Tongue (tissue), 2 donors: ENCODE data around the gene NRL. TPM values are rescaled to one million over a fixed set of nuclear protein-coding genes. Genes with fewer than 3 reads are reported as not detected.
A peak's percentile ranks its signal among the peaks of the same experiment; 100 is the strongest.

Experiments
- DNase-seq: peaks from one replicate; pipeline ENCODE4 v3.0.0-alpha.2; 2015
- total RNA-seq: library from RNA; depleted of rRNA; stranded (reverse); fragments of >200 nt; gene quantifications from one replicate; pipeline ENCODE4 v1.2.3, GENCODE V29; 2014

Gene NRL
- total RNA-seq, 1 donor from 2014 or later, result 2.4 TPM

DNA sequence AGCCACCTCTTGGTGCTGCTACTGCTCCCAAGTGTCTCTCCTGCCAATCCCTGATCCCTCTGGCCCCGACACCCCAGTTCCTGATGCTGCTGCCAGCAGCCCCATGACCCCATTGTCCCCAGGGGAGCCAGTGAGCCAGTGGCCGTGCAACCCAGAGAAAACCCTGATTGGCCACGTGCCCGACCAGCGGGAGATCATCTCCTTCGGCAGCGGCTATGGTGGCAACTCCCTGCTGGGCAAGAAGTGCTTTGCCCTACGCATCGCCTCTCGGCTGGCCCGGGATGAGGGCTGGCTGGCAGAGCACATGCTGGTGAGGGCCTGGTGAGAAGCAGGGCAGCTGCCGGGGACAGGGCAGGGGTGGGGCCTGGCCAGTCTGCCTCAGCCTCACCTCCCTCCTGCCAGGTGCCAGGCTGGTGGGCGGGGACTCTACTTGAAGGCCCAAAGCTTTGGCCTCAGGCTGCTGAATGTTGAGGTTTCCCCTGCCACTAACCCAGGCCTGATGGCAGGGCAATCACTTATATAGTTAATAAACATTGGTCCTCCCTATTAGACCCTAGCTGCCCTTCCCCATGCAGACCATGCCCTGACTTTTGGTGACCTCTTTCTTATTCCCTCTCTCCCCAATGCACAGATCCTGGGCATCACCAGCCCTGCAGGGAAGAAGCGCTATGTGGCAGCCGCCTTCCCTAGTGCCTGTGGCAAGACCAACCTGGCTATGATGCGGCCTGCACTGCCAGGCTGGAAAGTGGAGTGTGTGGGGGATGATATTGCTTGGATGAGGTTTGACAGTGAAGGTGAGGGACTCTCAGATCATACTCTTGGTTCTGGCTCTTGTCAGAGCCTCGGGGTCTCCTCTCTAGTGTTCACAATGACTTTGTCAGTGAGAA is 15.6 kb downstream of the NRL start:
- DNase-seq, result no peak

- no peak for DNase-seq
These were observed 16.4 kb downstream of the NRL start for GRCh38 chr14:24098229-24098926.

DNA sequence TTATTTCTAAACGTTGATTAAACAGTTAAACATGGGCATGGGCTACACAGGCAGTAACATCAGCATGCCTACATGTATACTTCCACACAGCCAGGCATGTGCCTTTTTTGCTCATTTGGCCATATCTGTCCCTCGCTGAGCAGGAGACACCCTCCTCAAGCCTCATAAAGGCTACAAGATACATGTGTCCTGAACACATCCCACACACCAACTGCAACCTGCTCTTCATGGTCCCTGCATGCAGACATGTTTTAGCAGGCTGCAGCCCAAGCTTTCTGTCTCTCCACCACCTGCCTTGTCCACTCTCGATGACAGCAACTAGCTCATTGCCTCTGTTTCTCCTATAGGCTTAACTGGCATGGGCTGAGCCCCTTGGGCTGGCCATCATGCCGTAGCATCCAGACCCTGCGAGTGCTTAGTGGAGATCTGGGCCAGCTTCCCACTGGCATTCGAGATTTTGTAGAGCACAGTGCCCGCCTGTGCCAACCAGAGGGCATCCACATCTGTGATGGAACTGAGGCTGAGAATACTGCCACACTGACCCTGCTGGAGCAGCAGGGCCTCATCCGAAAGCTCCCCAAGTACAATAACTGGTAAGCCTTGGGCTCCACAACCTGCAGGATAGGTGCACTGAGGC is 18.1 kb downstream of the NRL start:
- no peak for DNase-seq

- DNase-seq, result peak; percentile 30
These were observed 19.3 kb downstream of the NRL start for GRCh38 chr14:24095271-24096068.

- no peak for DNase-seq
These were observed 19.9 kb downstream of the NRL start for GRCh38 chr14:24094841-24095270.

GRCh38 chr14:24093901-24094840 is 20.6 kb downstream of the NRL start, which contains the start of gene PCK2:
PCK2 (plus strand) TSS chr14:24094311; CDS start chr14:24094406, 95 bp downstream.
- peak; percentile 82 for DNase-seq

- no peak for DNase-seq
These were observed 21.4 kb downstream of the NRL start for GRCh38 chr14:24093207-24093900.

DNA sequence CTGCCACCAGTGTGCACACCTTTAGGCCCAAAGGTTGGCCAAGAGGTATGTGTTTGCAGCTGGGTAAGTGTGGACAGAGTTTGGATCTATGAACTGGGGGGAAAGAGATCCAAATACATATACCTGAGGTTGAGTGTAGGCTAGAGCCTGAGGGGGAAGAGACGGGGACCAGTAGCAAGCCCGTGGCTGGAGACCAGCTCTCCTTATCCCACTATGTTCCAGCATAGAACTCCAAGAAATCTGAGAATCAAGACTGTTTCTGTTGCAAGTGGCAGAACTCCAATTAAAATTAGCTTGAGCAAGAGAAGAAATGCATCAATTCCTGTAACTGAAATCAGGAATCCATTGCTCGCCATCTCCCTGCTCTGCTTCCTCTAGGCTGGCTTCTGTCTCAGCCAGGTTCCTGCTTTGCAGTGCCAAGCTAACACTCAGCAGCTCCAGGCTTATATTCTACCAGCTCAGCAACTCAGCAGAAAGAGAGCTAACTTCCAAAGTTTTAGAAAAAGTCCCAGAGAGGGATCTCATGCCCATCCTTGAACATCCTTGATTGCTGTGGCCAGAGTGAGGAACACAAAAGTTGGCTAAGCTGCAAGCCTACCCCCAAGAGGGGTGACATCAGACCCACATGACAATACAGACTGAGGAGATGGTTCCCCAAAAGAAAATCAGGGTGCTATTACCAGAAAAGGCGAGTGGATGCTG is 22.1 kb downstream of the NRL start:
- DNase-seq, result no peak

DNA sequence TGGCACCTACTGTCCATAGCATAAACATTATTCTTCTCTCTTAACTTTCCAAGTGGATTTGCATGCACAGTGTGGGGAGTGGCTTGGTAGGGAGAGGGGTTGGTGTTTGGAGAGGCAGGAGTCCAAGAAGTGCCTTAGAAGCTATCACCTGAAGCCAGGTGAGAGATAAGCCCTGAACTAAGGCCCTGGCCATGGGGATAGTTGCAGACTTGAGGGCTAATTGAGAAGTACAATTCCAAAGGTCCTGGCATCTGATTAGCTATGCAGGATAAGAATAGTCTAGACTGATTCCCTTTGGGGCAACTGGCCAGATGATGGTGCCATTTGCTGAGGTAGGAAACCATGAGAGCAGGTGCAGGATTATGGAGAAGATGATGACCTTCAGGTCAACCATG is 22.6 kb downstream of the NRL start:
- no peak for DNase-seq

DNA sequence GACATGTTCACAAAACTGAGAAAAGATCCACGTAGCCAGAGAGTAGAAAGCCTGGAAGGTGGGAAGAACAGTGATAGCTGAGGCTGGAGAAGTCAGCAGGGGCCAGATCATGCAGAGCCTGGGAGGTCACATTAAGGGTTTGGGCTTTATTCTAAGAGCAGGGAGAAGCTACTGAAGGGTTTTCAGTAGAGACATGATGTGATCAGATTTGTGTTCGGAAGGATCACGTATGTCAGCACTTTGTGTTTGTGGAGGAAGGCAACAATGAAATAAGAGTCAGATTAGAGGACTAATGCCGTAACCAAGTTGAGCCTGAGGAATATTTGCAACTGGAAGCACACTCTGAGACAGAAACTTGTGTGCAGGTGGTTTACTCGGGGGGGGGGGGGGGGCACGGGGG is 24.9 kb downstream of the NRL start:
- DNase-seq, result no peak

GRCh38 chr14:24088095-24088494 is 26.7 kb downstream of the NRL start:
- no peak for DNase-seq

DNA sequence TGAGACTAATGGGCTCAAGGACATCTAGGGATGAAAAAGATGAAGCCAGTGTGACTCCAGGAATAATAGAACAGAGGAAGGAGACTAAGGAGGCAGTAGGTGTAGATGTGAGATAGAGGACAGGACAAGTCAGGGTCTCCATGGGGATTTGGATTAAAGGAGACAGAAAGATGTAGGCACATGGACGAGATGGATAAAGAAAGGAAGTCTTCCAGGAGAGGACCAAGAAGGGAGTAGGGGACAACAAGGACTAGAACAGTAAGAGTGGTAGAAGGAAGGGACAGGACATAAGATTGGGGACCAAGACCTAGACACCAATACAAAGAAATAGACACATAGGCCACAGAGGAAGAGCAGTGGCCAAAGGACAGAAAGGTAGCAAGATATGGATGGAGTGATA is 27.7 kb downstream of the NRL start:
- DNase-seq, result no peak

- DNase-seq, result peak; percentile 14
These were observed 28.4 kb downstream of the NRL start for GRCh38 chr14:24086193-24086955.

GRCh38 chr14:24085215-24085614 is 29.5 kb downstream of the NRL start:
- no peak for DNase-seq

- DNase-seq, result no peak
These were observed 30.3 kb downstream of the NRL start for GRCh38 chr14:24084440-24084839.

DNA sequence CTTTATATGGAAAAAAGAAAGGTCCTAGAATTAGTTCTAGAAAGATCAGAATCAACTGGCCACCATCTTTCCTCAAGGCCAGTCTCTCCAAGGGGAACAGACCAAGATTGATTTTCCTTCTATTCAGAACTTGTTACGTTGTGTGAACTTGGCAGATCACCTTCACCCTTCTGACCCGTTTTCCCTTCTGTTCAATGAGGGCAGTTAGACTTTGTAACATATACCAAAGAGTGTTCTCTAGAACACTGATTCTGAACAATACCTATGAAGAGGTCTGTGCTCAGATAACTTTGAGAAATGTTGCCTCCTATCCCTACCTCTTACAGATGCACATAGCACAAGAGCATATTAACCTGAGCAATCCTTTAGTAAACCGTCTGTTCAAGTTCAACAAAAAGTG is 31.3 kb downstream of the NRL start:
- no peak for DNase-seq

DNA sequence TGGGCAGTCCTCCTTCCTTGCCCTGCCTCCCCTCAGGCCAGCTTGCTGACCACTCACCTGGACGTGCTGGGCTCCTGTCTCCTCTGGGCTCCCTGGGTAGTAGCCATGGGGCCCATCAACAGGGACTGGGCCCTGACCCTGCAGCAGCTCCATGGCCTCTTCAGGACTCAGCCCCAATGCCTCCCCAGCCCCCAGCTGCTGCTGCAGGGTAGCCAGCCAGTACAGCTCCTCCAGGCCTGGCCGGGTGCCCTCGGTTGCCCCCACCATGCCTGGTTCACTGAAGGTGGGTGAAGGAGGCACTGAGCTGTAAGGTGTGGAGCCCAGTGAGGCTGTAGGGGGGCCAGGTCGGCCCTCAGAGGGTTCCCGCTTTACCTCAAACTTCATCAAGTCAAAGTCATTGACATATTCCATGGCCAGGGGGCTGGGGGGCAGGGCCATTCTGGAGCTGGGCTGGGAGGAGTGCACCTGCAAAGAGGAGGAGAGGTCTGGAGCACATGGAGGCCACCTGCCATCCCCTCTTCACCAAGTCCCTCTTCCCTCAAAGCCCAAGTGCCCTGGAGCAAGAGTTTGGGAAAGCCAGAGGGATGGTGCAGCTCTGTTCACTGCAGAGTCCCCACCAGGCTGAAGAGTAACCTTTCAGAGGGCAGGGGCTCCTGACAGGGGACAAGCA is 32.2 kb downstream of the NRL start:
- no peak for DNase-seq

- DNase-seq, result no peak
These were observed 33.0 kb downstream of the NRL start for GRCh38 chr14:24081739-24082211.
